ENCODE measurements around the gene CFAP45. TPM values are rescaled to one million over a fixed set of nuclear protein-coding genes. Genes with fewer than 3 reads are reported as not detected.
A peak's percentile ranks its signal among the peaks of the same experiment; 100 is the strongest.
"Not testable (repeated sequence)": the region's sequence is repeated elsewhere in the genome, so short reads cannot be mapped to it uniquely, and the experiment has no call there.

Gene CFAP45
- polyA plus RNA-seq, 3 donors, result 0.12 to 1.0 TPM; not detected in 1

DNA sequence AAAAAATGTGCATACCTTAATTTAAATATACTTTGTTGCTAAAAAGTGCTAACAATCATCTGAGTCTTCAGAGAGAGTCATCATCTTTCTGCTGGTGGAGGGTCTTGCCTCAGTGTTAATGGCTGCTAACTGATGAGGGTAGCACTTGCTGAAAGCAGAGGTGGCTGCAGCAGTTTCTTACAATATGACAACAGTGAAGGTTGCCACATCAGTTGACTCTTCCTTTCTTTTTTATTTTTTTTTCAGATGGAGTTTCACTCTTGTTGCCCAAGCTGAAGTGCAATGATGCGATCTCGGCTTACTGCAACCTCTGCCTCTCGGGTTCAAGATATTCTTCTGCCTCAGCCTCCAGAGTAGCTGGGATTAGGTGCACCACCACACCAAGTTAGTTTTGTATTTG lies 2.6 kb upstream of the CFAP45 start:
- Histone ChIP-seq H3K4me2 (replicated peaks; ENCODE audit: extremely low read depth, low read length, poor library complexity, severe bottlenecking) (no peak overlapping the region), H3K27me3 (ENCODE audit: control insufficient read depth in 2 of 2, insufficient read depth in 2 of 2, low read length in 2 of 2) (no peaks in the 10 kb centered on the region), H3K36me3 (replicated peaks in 1 of 2; ENCODE audit: control insufficient read depth in 1 of 2, insufficient read depth in 2 of 2, low read length in 2 of 2) (no peaks in the 10 kb centered on the region), H2AFZ (ENCODE audit: insufficient read depth, low read depth, low read length, poor library complexity, severe bottlenecking) (no peak overlapping the region), H3K4me3 (replicated peaks in 1 of 3; ENCODE audit: low read depth in 2 of 3, low read length in 3 of 3) (no peak overlapping the region), H3K9ac (ENCODE audit: insufficient read depth, low read length, poor library complexity, severe bottlenecking) (no peak overlapping the region), H3K79me2 (ENCODE audit: insufficient read depth, low read length) (no peaks in the 10 kb centered on the region), H3K9me3 (replicated peaks in 1 of 2; ENCODE audit: control insufficient read depth in 1 of 2, insufficient read depth in 1 of 2, low read length in 2 of 2) (peaks cover 0 to 2% of the 10 kb centered on the region in 2 donors), H4K20me1 (ENCODE audit: insufficient read depth, low read length) (no peaks in the 10 kb centered on the region), H3K27ac (ENCODE audit: low read depth in 1 of 2, low read length in 2 of 2) (no peak overlapping the region), H3K4me1 (ENCODE audit: control insufficient read depth in 1 of 2, insufficient read depth in 2 of 2, low read length in 2 of 2) (peaks cover 29 to 40% of the 10 kb centered on the region in 2 donors)
- H3K4me3 Mint-ChIP-seq, result no peak overlapping the region
- peaks cover 0 to 8% (median 3%) of the 10 kb centered on the region in 7 donors for H3K9me3 Mint-ChIP-seq
- intact Hi-C loops (cut with micrococcal nuclease), result no loop called here
- no CpG with 5 or more reads among the region's 3 CpGs for WGBS (ENCODE audit: insufficient coverage)
- peak in 2 of 3 donors; percentile 37 to 56 for DNase-seq
- H3K27ac Mint-ChIP-seq, result peak overlapping the region in 4 of 7 donors; percentile 7 to 69 (median 48)
- peaks cover 2 to 6% (median 3%) of the 10 kb centered on the region in 3 donors for H3K27me3 Mint-ChIP-seq (ENCODE audit: low read depth in 3 of 3)
- TF ChIP-seq, protein P1, sequence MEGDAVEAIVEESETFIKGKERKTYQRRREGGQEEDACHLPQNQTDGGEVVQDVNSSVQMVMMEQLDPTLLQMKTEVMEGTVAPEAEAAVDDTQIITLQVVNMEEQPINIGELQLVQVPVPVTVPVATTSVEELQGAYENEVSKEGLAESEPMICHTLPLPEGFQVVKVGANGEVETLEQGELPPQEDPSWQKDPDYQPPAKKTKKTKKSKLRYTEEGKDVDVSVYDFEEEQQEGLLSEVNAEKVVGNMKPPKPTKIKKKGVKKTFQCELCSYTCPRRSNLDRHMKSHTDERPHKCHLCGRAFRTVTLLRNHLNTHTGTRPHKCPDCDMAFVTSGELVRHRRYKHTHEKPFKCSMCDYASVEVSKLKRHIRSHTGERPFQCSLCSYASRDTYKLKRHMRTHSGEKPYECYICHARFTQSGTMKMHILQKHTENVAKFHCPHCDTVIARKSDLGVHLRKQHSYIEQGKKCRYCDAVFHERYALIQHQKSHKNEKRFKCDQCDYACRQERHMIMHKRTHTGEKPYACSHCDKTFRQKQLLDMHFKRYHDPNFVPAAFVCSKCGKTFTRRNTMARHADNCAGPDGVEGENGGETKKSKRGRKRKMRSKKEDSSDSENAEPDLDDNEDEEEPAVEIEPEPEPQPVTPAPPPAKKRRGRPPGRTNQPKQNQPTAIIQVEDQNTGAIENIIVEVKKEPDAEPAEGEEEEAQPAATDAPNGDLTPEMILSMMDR (IDR thresholded peaks at IDR 0.05), result no peak
- H3K36me3 Mint-ChIP-seq, result peaks cover 3 to 4% of the 10 kb centered on the region in 2 donors
- H3K4me1 Mint-ChIP-seq, result peaks cover 38% of the 10 kb centered on the region

DNA sequence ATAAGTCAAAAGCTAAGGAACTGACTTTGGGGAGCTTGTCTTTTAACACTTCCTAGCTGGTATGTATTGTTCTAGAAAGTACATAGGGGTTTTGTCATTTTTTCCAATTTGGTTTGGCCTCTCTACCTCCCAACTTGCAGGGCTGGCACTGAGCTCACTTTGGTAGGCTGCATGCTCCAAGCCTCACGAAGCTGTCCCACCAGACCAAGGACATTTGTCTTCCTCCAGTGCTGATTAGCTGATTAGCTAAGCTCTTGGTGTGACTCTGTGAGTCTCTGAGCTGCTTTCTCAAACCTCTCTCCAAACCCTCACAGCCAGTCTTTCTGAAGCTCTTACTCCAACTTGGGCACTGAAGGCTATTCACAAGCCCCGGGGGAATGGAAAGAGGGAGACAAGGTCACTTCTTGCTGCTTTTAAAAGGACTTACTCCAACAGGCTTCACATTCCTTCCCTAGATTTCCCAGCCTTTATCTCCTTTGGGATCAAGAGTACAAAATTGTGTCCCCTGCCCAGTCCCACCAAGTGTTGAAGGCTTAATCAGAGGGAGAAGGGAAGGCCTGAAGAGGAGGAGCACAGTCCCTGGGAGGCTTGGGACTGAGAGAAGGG lies 893 bp upstream of the CFAP45 start:
- H3K36me3 ChIP-seq (replicated peaks in 1 of 2; ENCODE audit: control insufficient read depth in 1 of 2, insufficient read depth in 2 of 2, low read length in 2 of 2), result no peaks in the 10 kb centered on the region
- H3K4me1 ChIP-seq (ENCODE audit: control insufficient read depth in 1 of 2, insufficient read depth in 2 of 2, low read length in 2 of 2), result peaks cover 43 to 55% of the 10 kb centered on the region in 2 donors
- H4K20me1 ChIP-seq (ENCODE audit: insufficient read depth, low read length), result no peaks in the 10 kb centered on the region
- peaks cover 0 to 2% of the 10 kb centered on the region in 2 donors for H3K9me3 ChIP-seq (replicated peaks in 1 of 2; ENCODE audit: control insufficient read depth in 1 of 2, insufficient read depth in 1 of 2, low read length in 2 of 2)
- TF ChIP-seq, protein P1 (IDR thresholded peaks at IDR 0.05), result no peak
- no peak overlapping the region for H3K27ac ChIP-seq (ENCODE audit: low read depth in 1 of 2, low read length in 2 of 2)
- no peak overlapping the region for H3K4me3 ChIP-seq (replicated peaks in 1 of 3; ENCODE audit: low read depth in 2 of 3, low read length in 3 of 3)
- no peak overlapping the region for H3K4me2 ChIP-seq (replicated peaks; ENCODE audit: extremely low read depth, low read length, poor library complexity, severe bottlenecking)
- H3K36me3 Mint-ChIP-seq, result peaks cover 2 to 3% of the 10 kb centered on the region in 2 donors
- no peaks in the 10 kb centered on the region for H3K27me3 ChIP-seq (ENCODE audit: control insufficient read depth in 2 of 2, insufficient read depth in 2 of 2, low read length in 2 of 2)
- peak overlapping the region in 1 of 2 donors; percentile 59 for H3K4me3 Mint-ChIP-seq
- no CpG with 5 or more reads among the region's 2 CpGs for WGBS (ENCODE audit: insufficient coverage)
- H3K27me3 Mint-ChIP-seq (ENCODE audit: low read depth in 3 of 3), result peaks cover 2 to 6% (median 4%) of the 10 kb centered on the region in 3 donors
- peak overlapping the region in 6 of 7 donors; percentile 57 to 97 (median 82) for H3K27ac Mint-ChIP-seq
- no peak overlapping the region for H2AFZ ChIP-seq (ENCODE audit: insufficient read depth, low read depth, low read length, poor library complexity, severe bottlenecking)
- no peak for DNase-seq
- intact Hi-C loops (cut with micrococcal nuclease), result no loop called here
- H3K4me1 Mint-ChIP-seq, result peaks cover 49% of the 10 kb centered on the region
- H3K9me3 Mint-ChIP-seq, result peaks cover 0 to 8% (median 3%) of the 10 kb centered on the region in 7 donors
- H3K79me2 ChIP-seq (ENCODE audit: insufficient read depth, low read length), result no peaks in the 10 kb centered on the region
- no peak overlapping the region for H3K9ac ChIP-seq (ENCODE audit: insufficient read depth, low read length, poor library complexity, severe bottlenecking)

DNA sequence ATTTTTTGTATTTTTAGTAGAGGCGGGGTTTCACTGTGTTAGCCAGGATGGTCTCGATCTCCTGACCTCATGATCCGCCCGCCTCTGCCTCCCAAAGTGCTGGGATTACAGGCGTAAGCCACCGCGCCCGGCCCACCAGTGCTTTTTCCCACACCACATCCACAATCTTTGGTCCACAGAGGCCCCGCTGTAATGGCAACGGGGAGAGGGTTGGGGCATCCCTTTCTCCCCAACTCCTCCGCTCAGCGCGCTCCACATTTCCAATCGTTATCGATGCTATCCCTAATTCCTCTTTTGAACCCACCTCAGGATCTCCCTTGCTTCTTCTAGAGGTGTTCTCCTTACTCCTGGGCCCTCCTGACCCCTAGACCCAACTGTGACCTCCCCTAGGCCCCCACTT lies 331 bp downstream of the CFAP45 start:
- Mint-ChIP-seq H3K4me3 (peak overlapping the region; percentile 51 to 74), H3K27ac (peak overlapping the region; percentile 67 to 98 (median 95)), H3K4me1 (peaks cover 52% of the 10 kb centered on the region)
- H3K9me3 Mint-ChIP-seq; H2AFZ ChIP-seq (ENCODE audit: insufficient read depth, low read depth, low read length, poor library complexity, severe bottlenecking); DNase-seq; H3K27ac ChIP-seq (ENCODE audit: low read depth in 1 of 2, low read length in 2 of 2); H4K20me1 ChIP-seq (ENCODE audit: insufficient read depth, low read length); H3K79me2 ChIP-seq (ENCODE audit: insufficient read depth, low read length); H3K27me3 ChIP-seq (ENCODE audit: control insufficient read depth in 2 of 2, insufficient read depth in 2 of 2, low read length in 2 of 2); H3K9ac ChIP-seq (ENCODE audit: insufficient read depth, low read length, poor library complexity, severe bottlenecking); H3K36me3 ChIP-seq (replicated peaks in 1 of 2; ENCODE audit: control insufficient read depth in 1 of 2, insufficient read depth in 2 of 2, low read length in 2 of 2); H3K9me3 ChIP-seq (replicated peaks in 1 of 2; ENCODE audit: control insufficient read depth in 1 of 2, insufficient read depth in 1 of 2, low read length in 2 of 2); H3K4me3 ChIP-seq (replicated peaks in 1 of 3; ENCODE audit: low read depth in 2 of 3, low read length in 3 of 3); H3K27me3 Mint-ChIP-seq (ENCODE audit: low read depth in 3 of 3); H3K36me3 Mint-ChIP-seq; intact Hi-C loops (cut with micrococcal nuclease): not testable (repeated sequence)
- peaks cover 47 to 60% of the 10 kb centered on the region in 2 donors for H3K4me1 ChIP-seq (ENCODE audit: control insufficient read depth in 1 of 2, insufficient read depth in 2 of 2, low read length in 2 of 2)
- H3K4me2 ChIP-seq (replicated peaks; ENCODE audit: extremely low read depth, low read length, poor library complexity, severe bottlenecking), result peak overlapping the region; percentile 20
- WGBS (ENCODE audit: insufficient coverage), result 85% methylated on average over 6 of the region's 15 CpGs

Data from CD14-positive monocyte (primary cell).